Activated naive CD8-positive, alpha-beta T cell treated with anti-CD3 and anti-CD28 coated beads, Interleukin-2, amount 50 U/mL, for 16 hours (primary cell): ENCODE measurements around the gene KLHDC2.
"Not testable (repeated sequence)": the region's sequence is repeated elsewhere in the genome, so short reads cannot be mapped to it uniquely, and the experiment has no call there.

ENCODE experiments used
- DNase-seq: peaks from one replicate; pipeline ENCODE4 v3.0.0-alpha.2; 2020; ENCODE audit warnings: low read depth, low spot score

KLHDC2 gene

GRCh38 chr14:49781040-49781439 lies 13.1 kb downstream of the KLHDC2 start:
- not testable (repeated sequence) for DNase-seq

DNA sequence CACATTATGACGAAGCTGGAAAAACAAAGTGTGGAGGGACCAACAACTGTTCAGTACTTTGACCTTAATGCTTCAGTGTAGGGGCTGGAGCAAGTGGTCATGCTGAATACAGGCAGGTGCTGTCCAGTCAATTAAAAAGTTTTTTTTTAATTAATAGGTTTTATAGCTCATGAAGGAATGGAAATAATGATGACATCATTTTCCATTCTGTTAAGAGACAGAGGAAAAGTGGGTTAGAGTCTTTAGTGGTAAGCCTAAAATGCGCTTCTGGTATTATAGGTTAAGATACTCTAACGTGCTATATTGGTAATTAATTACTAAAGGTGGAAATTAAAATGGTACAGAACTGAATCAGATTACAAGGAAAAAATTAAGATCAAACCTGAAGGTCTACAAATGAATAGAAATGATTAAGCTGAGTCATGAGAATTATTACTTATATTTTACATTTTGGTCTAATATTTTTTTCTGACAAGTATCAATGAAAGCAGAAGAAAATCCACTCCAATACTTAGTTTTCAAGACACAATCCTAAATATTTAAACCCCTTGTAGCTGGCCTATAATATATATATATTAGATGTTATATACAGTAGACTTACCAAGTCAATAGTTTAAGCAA lies 15.6 kb downstream of the KLHDC2 start:
- no peak for DNase-seq

DNA sequence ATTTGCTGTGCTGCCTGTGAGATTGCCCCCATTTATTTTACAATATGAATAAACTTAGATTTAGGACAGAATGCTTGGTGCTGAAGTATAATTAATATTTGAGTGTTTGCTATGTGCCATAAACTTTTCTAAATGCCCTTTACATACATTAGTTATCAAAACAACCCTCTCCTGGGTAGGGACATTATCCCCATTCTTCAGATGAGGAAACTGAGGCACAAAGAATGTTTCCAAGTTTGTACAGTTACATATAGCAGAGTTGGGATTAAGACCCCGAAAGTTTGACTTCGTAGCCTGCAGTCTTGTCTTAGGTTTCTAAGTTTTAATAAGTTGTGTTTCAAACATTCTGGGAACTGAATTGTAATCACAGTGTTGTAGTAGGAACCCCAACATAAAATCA lies 18.4 kb downstream of the KLHDC2 start:
- no peak for DNase-seq

DNA sequence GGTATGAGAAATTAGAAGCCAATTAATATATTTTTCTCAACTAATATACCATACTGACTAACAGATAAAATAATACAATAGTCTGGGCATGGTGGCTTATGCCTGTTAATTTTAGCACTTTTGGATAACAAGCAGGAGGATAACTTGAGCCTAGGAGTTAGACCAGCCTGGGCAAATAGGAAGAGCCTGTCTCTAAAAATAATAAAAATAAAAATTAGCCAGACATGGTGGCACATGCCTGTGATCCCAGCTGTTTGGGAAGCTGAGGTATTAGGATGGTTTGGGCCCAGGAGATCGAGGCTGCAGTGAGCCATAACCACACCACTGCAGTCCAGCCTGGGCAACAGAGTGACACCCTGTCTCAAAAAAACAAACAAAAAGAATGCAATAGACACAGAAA lies 24.7 kb downstream of the KLHDC2 start:
- DNase-seq = no peak

DNA sequence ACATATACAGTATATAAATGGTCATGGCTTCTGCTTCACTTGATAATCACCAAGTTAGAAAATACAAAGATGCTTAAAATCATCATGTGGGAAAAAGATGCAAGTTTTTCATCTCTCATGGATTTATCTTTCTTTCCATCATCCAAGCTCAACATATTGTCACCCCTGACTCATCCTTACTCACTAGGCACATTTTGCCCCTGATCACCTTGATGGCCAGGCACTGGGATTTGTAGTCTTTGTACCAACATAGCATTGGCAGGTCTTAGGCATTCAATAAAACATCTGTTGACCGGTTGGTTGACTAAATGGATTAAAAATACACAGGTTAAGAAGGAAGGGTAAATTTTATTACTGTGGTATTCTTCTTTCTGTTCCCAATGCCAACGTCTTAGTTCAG lies 28.1 kb downstream of the KLHDC2 start:
- DNase-seq = no peak

- no peak for DNase-seq
These were observed 40.8 kb downstream of the KLHDC2 start for GRCh38 chr14:49808780-49809179.

DNA sequence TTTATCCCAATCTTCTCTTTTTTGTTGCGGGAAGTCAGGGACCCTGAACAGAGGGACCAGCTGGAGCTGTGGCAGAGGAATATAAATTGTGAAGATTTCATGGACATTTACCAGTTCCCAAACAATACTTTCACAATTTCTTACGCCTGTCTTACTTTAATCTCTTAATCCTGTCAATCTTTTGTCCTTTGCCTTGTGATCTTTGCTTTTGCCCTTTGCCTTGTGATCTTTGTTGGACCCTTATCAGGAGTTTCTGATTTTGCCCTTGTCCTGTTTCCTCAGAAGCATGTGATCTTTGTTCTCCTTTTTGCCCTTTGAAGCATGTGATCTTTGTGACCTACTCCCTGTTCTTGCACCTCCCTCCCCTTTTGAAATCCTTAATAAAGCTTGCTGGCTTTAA lies 48.2 kb downstream of the KLHDC2 start:
- DNase-seq = not testable (repeated sequence)

DNA sequence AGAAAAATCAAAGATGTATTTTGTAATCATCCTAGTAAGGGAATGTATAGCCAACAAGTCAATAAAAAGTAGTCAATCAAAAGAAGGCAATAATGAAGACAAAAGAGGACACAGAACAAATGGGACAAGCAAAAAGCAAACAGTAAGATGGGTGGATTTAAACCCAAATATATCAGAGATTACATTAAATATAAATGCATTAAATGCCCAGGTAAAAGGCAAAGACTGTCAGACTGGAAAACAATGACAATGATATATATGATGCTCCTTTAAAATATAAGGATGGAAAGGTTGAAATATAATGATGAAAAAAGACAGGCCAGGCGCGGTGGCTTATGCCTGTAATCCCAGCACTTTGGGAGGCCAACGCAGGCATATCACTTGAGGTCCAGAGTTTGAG lies 48.9 kb downstream of the KLHDC2 start:
- DNase-seq = no peak

GRCh38 chr14:49820176-49820575 lies 52.2 kb downstream of the KLHDC2 start:
- no peak for DNase-seq

DNA sequence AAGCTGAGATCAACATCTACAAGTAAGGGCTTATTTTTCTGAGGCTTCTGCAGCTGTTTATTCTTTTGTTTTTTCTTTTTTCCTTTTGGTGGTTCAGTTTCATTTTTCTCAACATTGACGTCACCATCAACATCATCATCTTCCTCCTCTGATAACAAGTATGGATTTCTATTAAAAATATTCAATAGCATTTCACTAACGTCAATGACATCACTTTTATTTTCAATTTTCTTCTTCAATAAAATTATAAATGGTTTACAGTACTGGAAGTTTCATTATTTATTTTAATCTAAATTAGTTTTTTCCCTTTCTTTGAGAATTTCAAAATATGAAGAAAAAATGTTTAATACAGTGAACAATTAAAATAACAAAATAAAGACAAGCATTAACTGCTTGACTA lies 60.7 kb downstream of the KLHDC2 start:
- no peak for DNase-seq
